K562 (cell line): ENCODE data around the gene ZNF646. TPM values are rescaled to one million over a fixed set of nuclear protein-coding genes. Genes with fewer than 3 reads are reported as not detected.
A peak's percentile ranks its signal among the peaks of the same experiment; 100 is the strongest.

Source experiments
- CC2D1A ChIP-seq: fragments of 450-650 bp; IDR thresholded peaks from 2 replicates; pipeline ENCODE4 v1.6.1; 2017; ENCODE audit warnings: mild to moderate bottlenecking
- DPF2 ChIP-seq: fragments of 450-650 bp; IDR thresholded peaks from 2 replicates; pipeline ENCODE4 v1.6.1; 2016
- E2F1 ChIP-seq: sonication (generic); formaldehyde crosslinking; IDR thresholded peaks from 2 replicates; pipeline ENCODE4 v1.8.1; 2023; ENCODE audit warnings: mild to moderate bottlenecking, missing genetic modification reagents, moderate library complexity
- EP300 ChIP-seq: IDR thresholded peaks from 2 replicates; pipeline ENCODE4 v1.6.1; 2012; ENCODE audit warnings: low read length, improper control_type of control experiment
- HDAC6 ChIP-seq: IDR thresholded peaks from 2 replicates; pipeline ENCODE4 v1.6.1; 2012; ENCODE audit warnings: low read depth, mild to moderate bottlenecking, control low read depth, inconsistent platforms, low read length, moderate library complexity
- HNRNPUL1 ChIP-seq: fragments of 200-400 bp; formaldehyde crosslinking; IDR thresholded peaks from 2 replicates; pipeline ENCODE4 v1.6.1; 2017; ENCODE audit warnings: low read length
- KAT2B ChIP-seq: IDR thresholded peaks from one replicate; pipeline ENCODE4 v1.6.1; 2012; ENCODE audit warnings: low read depth, mild to moderate bottlenecking, control low read depth, inconsistent platforms, low read length, moderate library complexity
- KHSRP ChIP-seq: fragments of 450-650 bp; IDR thresholded peaks from 2 replicates; pipeline ENCODE4 v1.6.1; 2017
- L3MBTL2 ChIP-seq: fragments of 450-650 bp; IDR thresholded peaks from 2 replicates; pipeline ENCODE4 v1.6.1; 2016; ENCODE audit warnings: mild to moderate bottlenecking, moderate library complexity
- MYC ChIP-seq, 2 experiments: fragments of 250-450 bp in 1 of 2; sonication (Bioruptor Pico) in 1 of 2; IDR thresholded peaks; 2 replicates each; pipeline versions ENCODE4 v1.5.1 to v1.6.1; 2012 to 2021; ENCODE audit warnings: low read depth in 2 of 2, borderline replicate concordance in 1 of 2, improper control_type of control experiment in 1 of 2, low read length in 1 of 2, mild to moderate bottlenecking in 1 of 2, moderate library complexity in 1 of 2
- PHF20 ChIP-seq: fragments of 450-650 bp; IDR thresholded peaks from 2 replicates; pipeline ENCODE4 v1.6.1; 2018; ENCODE audit not compliant: partially characterized antibody
- PYGO2 ChIP-seq: fragments of 450-650 bp; IDR thresholded peaks from 2 replicates; pipeline ENCODE4 v1.6.1; 2016; ENCODE audit warnings: mild to moderate bottlenecking, missing genetic modification characterization, moderate library complexity, missing compliant biosample characterization
- TGIF2 ChIP-seq: sonication (generic); formaldehyde crosslinking; IDR thresholded peaks from 2 replicates; pipeline ENCODE4 v1.8.1; 2022; ENCODE audit warnings: mild to moderate bottlenecking, missing genetic modification reagents, moderate library complexity
- TRIM24 ChIP-seq, 2 experiments: fragments of 450-650 bp; IDR thresholded peaks; 2 replicates each; pipeline ENCODE4 v1.6.1; 2016
- TSC22D4 ChIP-seq: fragments of 450-650 bp; IDR thresholded peaks from 2 replicates; pipeline ENCODE4 v1.6.1; 2016; ENCODE audit warnings: missing genetic modification characterization, missing biosample characterization, control low read depth
- XRCC4 ChIP-seq: IDR thresholded peaks from one replicate; pipeline ENCODE4 v1.6.1; 2011; ENCODE audit not compliant: insufficient read depth, insufficient read length; ENCODE audit errors: extremely low read depth
- ZBTB17 ChIP-seq: fragments of 450-650 bp; formaldehyde crosslinking; IDR thresholded peaks from 2 replicates; pipeline ENCODE4 v1.4.0; 2020; ENCODE audit warnings: mild to moderate bottlenecking
- ZNF431 ChIP-seq: sonication (generic); formaldehyde crosslinking; IDR thresholded peaks from 2 replicates; pipeline ENCODE4 v1.8.0; 2022; ENCODE audit warnings: mild to moderate bottlenecking, missing genetic modification reagents
- ZZZ3 ChIP-seq: fragments of 450-650 bp; IDR thresholded peaks from 2 replicates; pipeline ENCODE4 v1.6.1; 2016; ENCODE audit warnings: antibody characterized with exemption, mild to moderate bottlenecking, moderate library complexity
- polyA plus RNA-seq, 8 experiments: library from polyadenylated mRNA; depleted of rRNA in 4 of 8; stranded (reverse) in 5 of 8; unstranded in 3 of 8; fragments of >200 nt; fragmentation: Nextera tagmentation in 2 of 8; fragmentation: Illumina TruSeq in 1 of 8; extraction: Ambion mirVana in 2 of 8; extraction: Trizol in 1 of 8; gene quantifications; 2 replicates each; pipeline versions ENCODE4 v1.2.1 to v1.2.3, GENCODE V29; 2011 to 2014; ENCODE audit warnings: inconsistent platforms in 1 of 8, missing spikeins in 1 of 8
- total RNA-seq, 7 experiments: library from RNA; depleted of rRNA in 6 of 7; stranded (reverse); fragments of >200 nt in 6 of 7; fragmentation: Illumina TruSeq in 2 of 7; extraction: Trizol in 2 of 7; gene quantifications; 2 replicates each; pipeline versions ENCODE4 v1.2.1 to v1.2.3, GENCODE V29; 2011 to 2021; ENCODE audit warnings: low replicate concordance in 1 of 7
- TF ChIP-seq, protein P1 (sequence below): fragments of 250-450 bp; sonication (Bioruptor Pico); IDR thresholded peaks from 2 replicates; pipeline ENCODE4 v1.5.0; 2020; ENCODE audit warnings: mild to moderate bottlenecking, borderline replicate concordance
- TF ChIP-seq, protein P2 (sequence below): fragments of 250-450 bp; sonication (Bioruptor Pico); IDR thresholded peaks from 2 replicates; pipeline ENCODE4 v1.8.0; 2021; ENCODE audit warnings: borderline replicate concordance, mild to moderate bottlenecking, moderate library complexity; ENCODE audit not compliant: poor library complexity, severe bottlenecking
- TF ChIP-seq, protein P3 (sequence below): fragments of 250-450 bp; sonication (Bioruptor Pico); IDR thresholded peaks from 2 replicates; pipeline ENCODE4 v1.4.0; 2020; ENCODE audit warnings: mild to moderate bottlenecking, moderate library complexity

Gene ZNF646
- total and polyA plus RNA-seq, 9 of the 15 experiments (the other 6 are each of a cell fraction or from before 2014, with no cell fraction given): 0.08 to 20.6 (median 8.0) TPM

DNA sequence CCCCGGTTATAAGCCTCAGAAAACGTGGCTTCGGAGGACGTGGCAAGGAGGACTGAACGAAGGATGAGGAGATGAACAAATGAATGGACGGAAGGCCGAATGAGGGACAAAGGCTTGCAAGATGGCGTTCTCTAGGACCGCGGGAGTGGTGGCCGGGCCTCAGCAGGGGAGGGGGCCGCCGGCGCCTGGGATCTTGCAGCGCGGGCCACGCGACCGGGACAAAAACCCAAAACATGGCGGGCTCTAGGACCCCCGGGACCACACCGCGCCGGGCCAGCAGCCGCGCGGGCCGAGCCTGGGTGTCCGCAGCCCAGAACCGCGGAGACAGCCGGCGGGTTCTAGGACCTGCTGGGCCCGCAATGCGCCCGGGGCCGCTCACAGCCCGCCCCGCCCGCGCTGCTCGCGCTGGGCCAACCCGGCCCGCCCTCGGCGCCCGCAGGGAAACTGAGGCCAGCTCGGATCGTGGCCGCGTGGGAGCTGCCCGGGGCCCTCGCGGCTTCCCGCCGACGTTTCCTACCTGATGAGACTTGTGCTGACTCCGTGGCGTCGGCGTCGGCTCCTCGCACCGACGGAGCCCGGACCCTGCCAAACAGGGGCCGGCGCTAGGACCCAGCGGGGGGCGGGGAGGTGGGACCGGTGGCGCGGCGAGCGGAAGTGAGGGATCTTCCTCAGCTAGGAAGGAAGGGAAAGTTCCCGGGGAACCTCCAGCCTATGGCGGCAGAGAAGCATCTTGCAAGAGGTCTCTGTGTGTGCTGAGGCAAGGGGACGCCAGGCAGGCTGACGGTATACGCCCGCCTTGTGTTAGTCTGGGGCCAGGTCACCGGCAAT, 866 bp upstream of the ZNF646 start (continued):
- TF ChIP-seq, protein P1, sequence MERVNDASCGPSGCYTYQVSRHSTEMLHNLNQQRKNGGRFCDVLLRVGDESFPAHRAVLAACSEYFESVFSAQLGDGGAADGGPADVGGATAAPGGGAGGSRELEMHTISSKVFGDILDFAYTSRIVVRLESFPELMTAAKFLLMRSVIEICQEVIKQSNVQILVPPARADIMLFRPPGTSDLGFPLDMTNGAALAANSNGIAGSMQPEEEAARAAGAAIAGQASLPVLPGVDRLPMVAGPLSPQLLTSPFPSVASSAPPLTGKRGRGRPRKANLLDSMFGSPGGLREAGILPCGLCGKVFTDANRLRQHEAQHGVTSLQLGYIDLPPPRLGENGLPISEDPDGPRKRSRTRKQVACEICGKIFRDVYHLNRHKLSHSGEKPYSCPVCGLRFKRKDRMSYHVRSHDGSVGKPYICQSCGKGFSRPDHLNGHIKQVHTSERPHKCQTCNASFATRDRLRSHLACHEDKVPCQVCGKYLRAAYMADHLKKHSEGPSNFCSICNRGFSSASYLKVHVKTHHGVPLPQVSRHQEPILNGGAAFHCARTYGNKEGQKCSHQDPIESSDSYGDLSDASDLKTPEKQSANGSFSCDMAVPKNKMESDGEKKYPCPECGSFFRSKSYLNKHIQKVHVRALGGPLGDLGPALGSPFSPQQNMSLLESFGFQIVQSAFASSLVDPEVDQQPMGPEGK (CRISPR knock-in tag): no peak
- TF ChIP-seq PYGO2 (tag): no peak
- TF ChIP-seq, protein P2, sequence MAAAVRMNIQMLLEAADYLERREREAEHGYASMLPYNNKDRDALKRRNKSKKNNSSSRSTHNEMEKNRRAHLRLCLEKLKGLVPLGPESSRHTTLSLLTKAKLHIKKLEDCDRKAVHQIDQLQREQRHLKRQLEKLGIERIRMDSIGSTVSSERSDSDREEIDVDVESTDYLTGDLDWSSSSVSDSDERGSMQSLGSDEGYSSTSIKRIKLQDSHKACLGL (CRISPR knock-in tag): no peak
- TF ChIP-seq HNRNPUL1: no peak
- TF ChIP-seq KAT2B: no peak
- no peak for TF ChIP-seq ZZZ3
- no peak for TF ChIP-seq CC2D1A
- TF ChIP-seq TGIF2: peak; percentile 53; the same call in 1 of the 2 replicates
- TF ChIP-seq EP300: no peak
- TF ChIP-seq TSC22D4 (tag): no peak
- 0 out of 2 replicates have a peak, but pooled peaks have one; percentile 1 for TF ChIP-seq ZNF431 (CRISPR knock-in tag)
- TF ChIP-seq DPF2: no peak
- TF ChIP-seq, protein P3, sequence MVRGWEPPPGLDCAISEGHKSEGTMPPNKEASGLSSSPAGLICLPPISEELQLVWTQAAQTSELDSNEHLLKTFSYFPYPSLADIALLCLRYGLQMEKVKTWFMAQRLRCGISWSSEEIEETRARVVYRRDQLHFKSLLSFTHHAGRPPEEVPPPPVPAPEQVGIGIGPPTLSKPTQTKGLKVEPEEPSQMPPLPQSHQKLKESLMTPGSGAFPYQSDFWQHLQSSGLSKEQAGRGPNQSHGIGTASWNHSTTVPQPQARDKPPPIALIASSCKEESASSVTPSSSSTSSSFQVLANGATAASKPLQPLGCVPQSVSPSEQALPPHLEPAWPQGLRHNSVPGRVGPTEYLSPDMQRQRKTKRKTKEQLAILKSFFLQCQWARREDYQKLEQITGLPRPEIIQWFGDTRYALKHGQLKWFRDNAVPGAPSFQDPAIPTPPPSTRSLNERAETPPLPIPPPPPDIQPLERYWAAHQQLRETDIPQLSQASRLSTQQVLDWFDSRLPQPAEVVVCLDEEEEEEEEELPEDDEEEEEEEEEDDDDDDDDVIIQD (CRISPR knock-in tag): no peak
- no peak for TF ChIP-seq HDAC6
- TF ChIP-seq L3MBTL2: peak; percentile 56; the same call in 1 of the 2 replicates
- no peak; a peak in 2 of 4 replicates for TF ChIP-seq TRIM24 (IDR thresholded peaks at IDR 0.05)
- TF ChIP-seq E2F1: no peak
- no peak for TF ChIP-seq XRCC4
- no peak for TF ChIP-seq KHSRP
- peak; percentile 72 for TF ChIP-seq MYC (IDR thresholded peaks at IDR 0.05; ENCODE audit: low read depth, low read length)
- TF ChIP-seq MYC (CRISPR knock-in tag; IDR thresholded peaks at IDR 0.05; ENCODE audit: borderline replicate concordance, low read depth): peak; percentile 58; the same call in 1 of the 2 replicates
- no peak; the same call in 1 of the 2 replicates for TF ChIP-seq ZBTB17 (CRISPR knock-in tag)
- peak; percentile 7 for TF ChIP-seq PHF20
